ENCODE data around the gene AP2A2. TPM values are rescaled to one million over a fixed set of nuclear protein-coding genes. Genes with fewer than 3 reads are reported as not detected.

AP2A2 gene
- total RNA-seq, 3 donors from 2014 or later = 44.6 to 112 (median 54.7) TPM

GRCh38 chr11:905952-906351 is 19.7 kb upstream of the AP2A2 start:
- H3K27ac ChIP-seq = no peak overlapping the region
- no peaks in the 10 kb centered on the region for H3K27me3 ChIP-seq
- H3K9me3 ChIP-seq = no peaks in the 10 kb centered on the region
- no peak for DNase-seq (ENCODE audit: low spot score in 2 of 2)
- intact Hi-C loops (cut with DNase I; ENCODE audit: low total_unique reads) = no loop called here
- no peak for TF ChIP-seq POLR2A (IDR thresholded peaks at IDR 0.05)
- no peak for TF ChIP-seq CTCF (IDR thresholded peaks at IDR 0.05)
- TF ChIP-seq POLR2AphosphoS5 (IDR thresholded peaks at IDR 0.05) = no peak
- H3K36me3 ChIP-seq = peaks cover 21% of the 10 kb centered on the region
- no peak overlapping the region for H3K4me3 ChIP-seq
- peaks cover 6 to 9% of the 10 kb centered on the region in 2 donors for H3K4me1 ChIP-seq

- Histone ChIP-seq H3K4me1 (peaks cover 11% of the 10 kb centered on the region in 2 donors), H3K36me3 (peaks cover 11% of the 10 kb centered on the region), H3K4me3 (no peak overlapping the region), H3K9me3 (no peaks in the 10 kb centered on the region), H3K27ac (no peak overlapping the region), H3K27me3 (no peaks in the 10 kb centered on the region)
- intact Hi-C loops (cut with DNase I; ENCODE audit: low total_unique reads) = no loop called here
- no peak for TF ChIP-seq POLR2AphosphoS5 (IDR thresholded peaks at IDR 0.05)
- no peak for TF ChIP-seq CTCF (IDR thresholded peaks at IDR 0.05)
- TF ChIP-seq POLR2A (IDR thresholded peaks at IDR 0.05) = no peak
- DNase-seq (ENCODE audit: low spot score in 2 of 2) = no peak
Observed at GRCh38 chr11:907668-908067, 18.0 kb upstream of the AP2A2 start.

- no peak for TF ChIP-seq POLR2AphosphoS5 (IDR thresholded peaks at IDR 0.05)
- TF ChIP-seq POLR2A (IDR thresholded peaks at IDR 0.05) = no peak
- no peak for TF ChIP-seq CTCF (IDR thresholded peaks at IDR 0.05)
- intact Hi-C loops (cut with DNase I; ENCODE audit: low total_unique reads) = no loop called here
- H3K9me3 ChIP-seq = no peaks in the 10 kb centered on the region
- H3K4me3 ChIP-seq = no peak overlapping the region
- no peak overlapping the region for H3K27ac ChIP-seq
- DNase-seq (ENCODE audit: low spot score in 2 of 2) = no peak
- H3K36me3 ChIP-seq = peaks cover 6% of the 10 kb centered on the region
- H3K27me3 ChIP-seq = no peaks in the 10 kb centered on the region
- peaks cover 11% of the 10 kb centered on the region in 2 donors for H3K4me1 ChIP-seq
Observed at GRCh38 chr11:908273-908672, 17.4 kb upstream of the AP2A2 start.

- peaks cover 11% of the 10 kb centered on the region in 2 donors for H3K4me1 ChIP-seq
- peak overlapping the region in 2 of 3 donors; percentile 86 to 98 for H3K4me3 ChIP-seq
- peaks cover 1% of the 10 kb centered on the region for H3K36me3 ChIP-seq
- intact Hi-C loops (cut with DNase I; ENCODE audit: low total_unique reads) = no loop called here
- H3K9me3 ChIP-seq = no peaks in the 10 kb centered on the region
- no peaks in the 10 kb centered on the region for H3K27me3 ChIP-seq
- no peak for DNase-seq (ENCODE audit: low spot score in 2 of 2)
- H3K27ac ChIP-seq = no peak overlapping the region
- no peak for TF ChIP-seq POLR2AphosphoS5 (IDR thresholded peaks at IDR 0.05)
- TF ChIP-seq CTCF (IDR thresholded peaks at IDR 0.05) = no peak
- no peak for TF ChIP-seq POLR2A (IDR thresholded peaks at IDR 0.05)
Observed at GRCh38 chr11:909406-909805, 16.3 kb upstream of the AP2A2 start.

- TF ChIP-seq POLR2AphosphoS5 (IDR thresholded peaks at IDR 0.05) = no peak
- TF ChIP-seq POLR2A (IDR thresholded peaks at IDR 0.05) = no peak
- TF ChIP-seq CTCF (IDR thresholded peaks at IDR 0.05) = no peak
- peak overlapping the region; percentile 86 to 98 (median 89) for H3K4me3 ChIP-seq
- peaks cover 11% of the 10 kb centered on the region in 2 donors for H3K4me1 ChIP-seq
- no peaks in the 10 kb centered on the region for H3K9me3 ChIP-seq
- DNase-seq (ENCODE audit: low spot score in 2 of 2) = no peak
- intact Hi-C loops (cut with DNase I; ENCODE audit: low total_unique reads) = loop anchor here (5.0 kb wide), 1 partner anchor 63 kb away; no protein-coding TSS in a partner anchor
- H3K27ac ChIP-seq = peak overlapping the region; percentile 87 to 92
- H3K36me3 ChIP-seq = no peaks in the 10 kb centered on the region
- no peaks in the 10 kb centered on the region for H3K27me3 ChIP-seq
Observed at GRCh38 chr11:910044-910588, 15.6 kb upstream of the AP2A2 start.

All from breast epithelium (tissue), 4 donors.